ENCODE data around the gene XIRP2. TPM values are rescaled to one million over a fixed set of nuclear protein-coding genes. Genes with fewer than 3 reads are reported as not detected.
A peak's percentile ranks its signal among the peaks of the same experiment; 100 is the strongest.

The XIRP2 gene
- total RNA-seq, 1 donor from 2014 or later, result 0.05 TPM

DNA sequence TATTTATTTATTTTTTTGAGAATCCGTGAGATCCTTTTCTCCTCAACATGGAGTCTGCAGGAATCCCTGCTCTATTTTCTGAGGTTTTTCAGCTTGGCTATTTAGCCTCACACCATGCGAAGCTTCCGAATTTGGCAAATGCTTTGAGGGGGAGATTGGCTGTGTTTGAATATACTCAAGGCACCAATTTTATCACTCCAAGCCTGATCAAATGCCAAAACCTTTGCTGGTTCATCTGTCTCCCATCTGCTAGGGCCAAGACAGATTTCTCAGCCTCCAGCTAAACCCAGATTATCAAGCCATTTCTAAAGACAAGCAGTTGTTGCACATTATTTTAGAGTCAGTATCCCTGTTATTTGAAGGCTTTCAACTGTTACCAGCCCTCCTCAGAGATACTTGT is 295.7 kb downstream of the XIRP2 start:
- no peak overlapping the region for H3K4me3 Mint-ChIP-seq
- TF ChIP-seq, protein P1, sequence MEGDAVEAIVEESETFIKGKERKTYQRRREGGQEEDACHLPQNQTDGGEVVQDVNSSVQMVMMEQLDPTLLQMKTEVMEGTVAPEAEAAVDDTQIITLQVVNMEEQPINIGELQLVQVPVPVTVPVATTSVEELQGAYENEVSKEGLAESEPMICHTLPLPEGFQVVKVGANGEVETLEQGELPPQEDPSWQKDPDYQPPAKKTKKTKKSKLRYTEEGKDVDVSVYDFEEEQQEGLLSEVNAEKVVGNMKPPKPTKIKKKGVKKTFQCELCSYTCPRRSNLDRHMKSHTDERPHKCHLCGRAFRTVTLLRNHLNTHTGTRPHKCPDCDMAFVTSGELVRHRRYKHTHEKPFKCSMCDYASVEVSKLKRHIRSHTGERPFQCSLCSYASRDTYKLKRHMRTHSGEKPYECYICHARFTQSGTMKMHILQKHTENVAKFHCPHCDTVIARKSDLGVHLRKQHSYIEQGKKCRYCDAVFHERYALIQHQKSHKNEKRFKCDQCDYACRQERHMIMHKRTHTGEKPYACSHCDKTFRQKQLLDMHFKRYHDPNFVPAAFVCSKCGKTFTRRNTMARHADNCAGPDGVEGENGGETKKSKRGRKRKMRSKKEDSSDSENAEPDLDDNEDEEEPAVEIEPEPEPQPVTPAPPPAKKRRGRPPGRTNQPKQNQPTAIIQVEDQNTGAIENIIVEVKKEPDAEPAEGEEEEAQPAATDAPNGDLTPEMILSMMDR (conservative IDR thresholded peaks at IDR 0.05), result no peak
- DNase-seq (ENCODE audit: low read depth, low spot score), result no peak
- H3K27me3 Mint-ChIP-seq (ENCODE audit: low read depth), result no peaks in the 10 kb centered on the region
- no peaks in the 10 kb centered on the region for H3K36me3 Mint-ChIP-seq (ENCODE audit: low read depth)
- no peak overlapping the region for H3K27ac Mint-ChIP-seq (ENCODE audit: unreplicated experiment)
- no peaks in the 10 kb centered on the region for H3K9me3 Mint-ChIP-seq
- H3K4me1 Mint-ChIP-seq, result no peaks in the 10 kb centered on the region

DNA sequence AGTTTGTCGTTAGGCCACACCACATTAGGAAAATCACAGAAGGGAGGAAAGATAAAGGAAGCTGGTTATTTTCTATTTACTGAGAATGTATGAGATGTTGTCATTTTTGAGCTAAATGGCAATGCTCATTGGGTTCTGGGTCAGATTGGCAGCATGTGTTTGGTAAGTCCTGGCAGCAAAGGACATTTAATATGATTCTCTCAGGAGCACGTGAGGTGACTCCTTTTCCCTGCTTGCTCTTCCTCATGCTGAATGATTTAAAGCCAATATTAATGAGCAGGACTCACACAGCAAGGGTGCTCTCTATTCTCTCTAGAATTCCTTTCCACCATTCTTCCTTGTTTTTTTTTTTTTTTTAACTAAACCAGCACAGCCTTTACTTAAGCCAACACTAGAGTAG is 298.2 kb downstream of the XIRP2 start:
- H3K27me3 Mint-ChIP-seq (ENCODE audit: low read depth), result no peaks in the 10 kb centered on the region
- H3K27ac Mint-ChIP-seq (ENCODE audit: unreplicated experiment), result no peak overlapping the region
- H3K9me3 Mint-ChIP-seq, result no peaks in the 10 kb centered on the region
- no peak overlapping the region for H3K4me3 Mint-ChIP-seq
- DNase-seq (ENCODE audit: low read depth, low spot score), result no peak
- H3K36me3 Mint-ChIP-seq (ENCODE audit: low read depth), result no peaks in the 10 kb centered on the region
- H3K4me1 Mint-ChIP-seq, result no peaks in the 10 kb centered on the region
- TF ChIP-seq, protein P1 (conservative IDR thresholded peaks at IDR 0.05), result no peak

DNA sequence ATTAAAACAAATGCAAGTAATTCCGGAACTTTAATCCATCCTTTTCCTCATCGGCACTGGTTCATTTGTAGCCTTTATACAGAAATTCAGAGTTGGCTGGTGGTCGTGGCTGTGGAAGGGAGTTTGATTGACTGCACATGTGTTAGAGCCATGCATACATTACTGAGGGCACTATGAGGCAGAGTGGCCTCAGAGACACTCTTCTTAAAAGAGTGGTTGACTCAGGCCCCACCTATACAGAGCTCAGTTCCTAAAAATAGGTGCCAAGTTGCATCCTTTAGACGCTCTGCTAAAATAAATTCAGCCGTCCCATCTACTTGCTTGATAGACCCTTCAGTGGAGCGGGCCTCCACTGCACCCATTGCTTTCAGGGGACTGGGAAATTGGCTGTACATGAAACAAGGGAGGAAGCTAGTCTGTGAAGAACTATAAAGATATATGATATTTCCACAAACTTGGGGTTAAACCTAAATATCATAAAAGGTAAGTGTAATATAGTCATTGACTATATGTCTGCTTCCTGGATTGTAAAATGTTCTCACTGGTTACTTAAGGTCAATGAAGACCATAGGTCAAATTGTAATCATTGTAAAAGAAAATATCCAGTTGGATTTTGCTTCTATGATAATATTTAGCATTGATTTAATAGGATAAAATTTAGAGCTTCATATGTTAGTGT is 298.9 kb downstream of the XIRP2 start:
- no peaks in the 10 kb centered on the region for H3K9me3 Mint-ChIP-seq
- no peak overlapping the region for H3K4me3 Mint-ChIP-seq
- no peaks in the 10 kb centered on the region for H3K36me3 Mint-ChIP-seq (ENCODE audit: low read depth)
- TF ChIP-seq, protein P1 (conservative IDR thresholded peaks at IDR 0.05), result no peak
- H3K4me1 Mint-ChIP-seq, result no peaks in the 10 kb centered on the region
- peak overlapping the region; percentile 17 for H3K27ac Mint-ChIP-seq (ENCODE audit: unreplicated experiment)
- no peaks in the 10 kb centered on the region for H3K27me3 Mint-ChIP-seq (ENCODE audit: low read depth)
- no peak for DNase-seq (ENCODE audit: low read depth, low spot score)

DNA sequence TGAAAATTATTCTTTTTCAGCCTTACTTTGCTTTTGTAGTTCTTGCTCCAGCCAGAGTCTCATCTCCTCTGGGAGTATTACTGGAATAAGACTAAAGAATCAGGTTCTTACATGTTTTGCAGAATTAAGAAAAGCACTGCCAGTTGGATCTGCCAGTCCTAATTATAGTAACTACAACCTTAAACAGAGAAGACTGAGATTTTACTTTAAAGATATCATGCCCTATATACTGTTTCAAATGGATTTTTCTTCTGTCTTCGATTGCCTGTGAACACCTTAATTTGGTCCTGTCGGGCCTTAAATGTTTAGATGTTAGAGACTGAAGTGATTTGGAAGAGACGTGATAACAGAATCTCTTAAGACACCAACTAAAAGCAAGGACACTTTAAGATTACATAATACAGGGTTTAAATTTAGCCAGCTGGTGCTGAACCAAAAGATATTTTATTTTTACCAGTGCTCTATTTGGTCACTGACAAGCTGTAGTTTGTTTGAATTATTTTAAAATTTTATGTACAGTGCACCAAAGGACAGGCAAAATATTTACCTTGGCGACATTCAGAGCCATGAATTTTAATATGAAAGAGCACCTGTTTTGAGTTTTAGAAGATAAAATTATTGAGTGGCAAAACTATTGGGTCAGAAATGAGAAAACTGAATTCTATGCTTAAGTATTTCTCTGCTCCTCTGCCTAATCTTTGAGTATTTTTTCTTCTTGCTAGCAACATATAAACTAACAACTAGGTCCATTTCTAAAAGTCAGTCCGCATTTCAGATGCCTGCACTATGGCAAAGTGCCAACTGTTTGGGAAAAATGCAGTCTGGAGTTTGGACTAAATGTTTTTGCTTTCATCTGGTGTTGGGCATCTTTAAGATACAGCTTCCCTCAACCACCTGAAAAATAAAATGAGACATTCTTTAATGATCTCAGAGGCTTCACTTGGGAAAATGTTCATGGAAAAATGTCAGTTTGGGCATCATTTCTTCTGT is 300.0 kb downstream of the XIRP2 start:
- H3K4me3 Mint-ChIP-seq, result no peak overlapping the region
- H3K27ac Mint-ChIP-seq (ENCODE audit: unreplicated experiment), result no peak overlapping the region
- H3K27me3 Mint-ChIP-seq (ENCODE audit: low read depth), result no peaks in the 10 kb centered on the region
- H3K4me1 Mint-ChIP-seq, result no peaks in the 10 kb centered on the region
- TF ChIP-seq, protein P1 (conservative IDR thresholded peaks at IDR 0.05), result no peak
- DNase-seq (ENCODE audit: low read depth, low spot score), result no peak
- H3K36me3 Mint-ChIP-seq (ENCODE audit: low read depth), result no peaks in the 10 kb centered on the region
- no peaks in the 10 kb centered on the region for H3K9me3 Mint-ChIP-seq

- no peak for DNase-seq (ENCODE audit: low read depth, low spot score)
- Mint-ChIP-seq H3K4me3 (no peak overlapping the region), H3K9me3 (no peaks in the 10 kb centered on the region), H3K36me3 (ENCODE audit: low read depth) (no peaks in the 10 kb centered on the region), H3K4me1 (no peaks in the 10 kb centered on the region), H3K27me3 (ENCODE audit: low read depth) (no peaks in the 10 kb centered on the region), H3K27ac (ENCODE audit: unreplicated experiment) (no peak overlapping the region)
- TF ChIP-seq, protein P1 (conservative IDR thresholded peaks at IDR 0.05), result no peak
These were observed 301.8 kb downstream of the XIRP2 start for GRCh38 chr2:167190053-167190452.

Measured in neural crest cell (in vitro differentiated cells).